Measurements from ENCODE around the gene ACP4. TPM values are rescaled to one million over a fixed set of nuclear protein-coding genes. Genes with fewer than 3 reads are reported as not detected.

The ACP4 gene
- total RNA-seq, 1 donor from 2014 or later: not detected

DNA sequence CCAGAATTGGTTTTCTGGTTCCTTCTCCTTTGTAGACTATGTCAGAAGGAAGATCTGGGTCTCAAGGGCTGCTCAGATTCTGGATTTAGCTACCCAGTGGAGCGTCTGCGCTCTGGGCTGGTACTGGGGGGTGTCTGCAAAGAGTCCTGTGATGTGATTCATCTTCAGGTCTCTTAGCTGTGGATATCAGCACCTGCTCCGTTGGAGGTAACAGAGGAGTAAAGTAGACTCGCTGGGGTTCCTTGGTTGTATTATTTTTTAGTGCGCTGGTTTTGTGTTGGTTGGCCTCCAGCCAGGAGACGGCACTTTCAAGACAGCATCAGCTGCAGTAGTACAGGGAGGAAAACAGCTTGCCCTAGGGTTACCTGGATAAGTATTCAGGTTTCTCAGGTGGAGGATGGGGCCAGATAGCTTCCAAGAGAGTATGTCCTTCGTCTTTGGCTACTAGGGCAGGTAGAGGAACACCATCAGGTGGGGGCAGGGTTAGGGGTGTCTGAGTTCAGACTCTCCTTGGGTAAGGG, 53.5 kb downstream of the ACP4 start:
- no peak for DNase-seq (ENCODE audit: low spot score)

DNA sequence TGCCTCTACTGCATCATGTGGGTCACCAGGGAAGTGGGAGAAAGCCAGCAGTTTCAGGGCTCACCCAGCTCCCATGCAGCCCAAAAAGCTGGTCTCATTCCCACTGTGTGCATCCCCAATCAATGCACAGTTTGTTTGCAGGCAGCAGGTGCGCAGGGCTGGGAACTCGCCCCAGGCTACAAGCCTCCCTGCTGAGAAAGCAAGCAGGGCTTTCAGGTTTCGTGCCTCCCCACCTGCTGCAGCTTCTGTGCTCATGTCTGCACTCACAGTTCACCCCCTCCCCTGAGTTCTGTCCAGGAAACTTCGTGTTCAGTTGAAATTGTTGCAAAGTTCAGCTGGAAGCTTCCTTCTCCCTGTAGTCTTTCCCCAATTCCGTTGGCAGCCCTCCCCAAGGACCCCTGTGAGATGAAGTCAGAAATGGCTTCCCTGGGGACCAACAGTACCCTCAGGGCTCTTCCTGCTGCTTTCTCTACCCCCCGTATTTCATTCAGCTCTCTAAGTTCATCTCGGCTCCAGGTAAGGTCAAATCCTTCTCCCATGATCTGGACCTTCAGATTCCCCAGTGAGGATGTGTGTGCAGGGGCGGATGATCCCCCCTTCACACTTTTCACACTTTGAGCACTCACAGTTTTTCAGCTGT, 54.2 kb downstream of the ACP4 start:
- DNase-seq (ENCODE audit: low spot score): no peak

Other genes with a start within 250 kb of the ACP4 start
- gene LRRC4B, start 222.0 kb upstream of the ACP4 start, total RNA-seq (ENCODE audit: insufficient read depth, low replicate concordance): 35.9 TPM
- 0.48 TPM for gene SYT3, start 150.5 kb upstream of the ACP4 start, total RNA-seq (ENCODE audit: insufficient read depth, low replicate concordance)
- not detected for gene C19orf81, start 141.0 kb upstream of the ACP4 start, total RNA-seq (ENCODE audit: insufficient read depth, low replicate concordance)
- gene SHANK1, start 70.6 kb upstream of the ACP4 start, total RNA-seq (ENCODE audit: insufficient read depth, low replicate concordance): 0.72 TPM
- 65.5 TPM for gene CLEC11A, start 67.1 kb upstream of the ACP4 start, total RNA-seq (ENCODE audit: insufficient read depth, low replicate concordance)
- not detected for gene GPR32, start 20.0 kb upstream of the ACP4 start, total RNA-seq (ENCODE audit: insufficient read depth, low replicate concordance)
- not detected for gene KLK1, start 33.4 kb downstream of the ACP4 start, total RNA-seq (ENCODE audit: insufficient read depth, low replicate concordance)
- 1.2 TPM for gene KLK15, start 43.2 kb downstream of the ACP4 start, total RNA-seq (ENCODE audit: insufficient read depth, low replicate concordance)
- gene KLK3, start 64.5 kb downstream of the ACP4 start, total RNA-seq (ENCODE audit: insufficient read depth, low replicate concordance): 0.48 TPM
- gene KLK2, start 83.0 kb downstream of the ACP4 start, total RNA-seq (ENCODE audit: insufficient read depth, low replicate concordance): 9.6 TPM
- 1.4 TPM for gene KLK4, start 121.0 kb downstream of the ACP4 start, total RNA-seq (ENCODE audit: insufficient read depth, low replicate concordance)
- gene KLK5, start 162.6 kb downstream of the ACP4 start, total RNA-seq (ENCODE audit: insufficient read depth, low replicate concordance): not detected
- not detected for gene KLK6, start 179.2 kb downstream of the ACP4 start, total RNA-seq (ENCODE audit: insufficient read depth, low replicate concordance)
- gene KLK7, start 193.5 kb downstream of the ACP4 start, total RNA-seq (ENCODE audit: insufficient read depth, low replicate concordance): 0.72 TPM
- gene KLK8, start 211.2 kb downstream of the ACP4 start, total RNA-seq (ENCODE audit: insufficient read depth, low replicate concordance): not detected
- gene KLK10, start 229.3 kb downstream of the ACP4 start, total RNA-seq (ENCODE audit: insufficient read depth, low replicate concordance): 0.24 TPM
- 3.9 TPM for gene KLK11, start 236.2 kb downstream of the ACP4 start, total RNA-seq (ENCODE audit: insufficient read depth, low replicate concordance)
- gene KLK12, start 244.6 kb downstream of the ACP4 start, total RNA-seq (ENCODE audit: insufficient read depth, low replicate concordance): not detected

Data from umbilical cord (tissue), 2 donors.